ENCODE results near the gene TPPP2. TPM values are rescaled to one million over a fixed set of nuclear protein-coding genes. Genes with fewer than 3 reads are reported as not detected.
A peak's percentile ranks its signal among the peaks of the same experiment; 100 is the strongest.

The TPPP2 gene
- total RNA-seq, 1 donor from 2014 or later = not detected

DNA sequence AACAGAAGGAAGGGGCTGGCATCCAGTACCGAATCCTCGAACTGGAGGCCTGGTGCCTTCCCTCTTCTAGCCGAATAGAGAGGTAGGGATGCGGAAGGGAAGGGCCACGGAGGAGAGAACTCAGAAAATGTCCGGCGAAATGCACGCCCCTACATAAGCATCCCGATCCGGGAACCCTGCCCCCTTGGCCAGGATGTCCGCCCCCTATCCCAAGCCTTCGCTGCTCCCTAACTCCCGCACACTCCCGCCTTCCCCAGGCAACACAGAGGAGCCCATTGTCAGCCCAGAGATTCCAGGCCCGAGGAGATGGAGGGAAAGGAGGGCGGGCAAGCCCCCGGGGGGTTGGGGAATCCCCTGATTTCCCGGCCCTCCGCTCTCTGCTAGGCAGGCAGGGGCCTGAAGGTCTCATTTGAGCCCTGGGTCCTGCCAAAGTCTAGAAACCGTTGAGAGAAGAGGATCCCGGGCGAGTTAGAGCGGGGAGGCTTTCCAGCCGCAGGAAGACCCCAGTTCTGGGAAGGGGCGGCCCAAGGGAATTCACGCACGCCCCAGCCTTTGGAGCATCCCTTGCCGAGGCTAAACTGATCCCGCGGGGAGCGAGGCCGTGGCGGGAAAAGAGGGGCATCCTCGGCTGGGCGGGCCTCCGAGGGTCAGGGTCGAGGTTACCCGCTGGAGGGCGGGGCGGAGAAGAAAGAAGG, 39.5 kb downstream of the TPPP2 start:
- no peaks in the 10 kb centered on the region for H3K9me3 Mint-ChIP-seq (ENCODE audit: low read depth)
- no peak for DNase-seq (ENCODE audit: low spot score)
- peak overlapping the region; percentile 90 for H3K27ac Mint-ChIP-seq (ENCODE audit: unreplicated experiment)
- peak overlapping the region; percentile 88 for H3K4me3 Mint-ChIP-seq (ENCODE audit: unreplicated experiment)
- H3K36me3 Mint-ChIP-seq (ENCODE audit: low read depth) = peaks cover 10% of the 10 kb centered on the region
- no peaks in the 10 kb centered on the region for H3K27me3 Mint-ChIP-seq (ENCODE audit: low read depth)
- TF ChIP-seq, protein P1, sequence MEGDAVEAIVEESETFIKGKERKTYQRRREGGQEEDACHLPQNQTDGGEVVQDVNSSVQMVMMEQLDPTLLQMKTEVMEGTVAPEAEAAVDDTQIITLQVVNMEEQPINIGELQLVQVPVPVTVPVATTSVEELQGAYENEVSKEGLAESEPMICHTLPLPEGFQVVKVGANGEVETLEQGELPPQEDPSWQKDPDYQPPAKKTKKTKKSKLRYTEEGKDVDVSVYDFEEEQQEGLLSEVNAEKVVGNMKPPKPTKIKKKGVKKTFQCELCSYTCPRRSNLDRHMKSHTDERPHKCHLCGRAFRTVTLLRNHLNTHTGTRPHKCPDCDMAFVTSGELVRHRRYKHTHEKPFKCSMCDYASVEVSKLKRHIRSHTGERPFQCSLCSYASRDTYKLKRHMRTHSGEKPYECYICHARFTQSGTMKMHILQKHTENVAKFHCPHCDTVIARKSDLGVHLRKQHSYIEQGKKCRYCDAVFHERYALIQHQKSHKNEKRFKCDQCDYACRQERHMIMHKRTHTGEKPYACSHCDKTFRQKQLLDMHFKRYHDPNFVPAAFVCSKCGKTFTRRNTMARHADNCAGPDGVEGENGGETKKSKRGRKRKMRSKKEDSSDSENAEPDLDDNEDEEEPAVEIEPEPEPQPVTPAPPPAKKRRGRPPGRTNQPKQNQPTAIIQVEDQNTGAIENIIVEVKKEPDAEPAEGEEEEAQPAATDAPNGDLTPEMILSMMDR (IDR thresholded peaks at IDR 0.05) = no peak
- peaks cover 43% of the 10 kb centered on the region for H3K4me1 Mint-ChIP-seq (ENCODE audit: low read depth)

DNA sequence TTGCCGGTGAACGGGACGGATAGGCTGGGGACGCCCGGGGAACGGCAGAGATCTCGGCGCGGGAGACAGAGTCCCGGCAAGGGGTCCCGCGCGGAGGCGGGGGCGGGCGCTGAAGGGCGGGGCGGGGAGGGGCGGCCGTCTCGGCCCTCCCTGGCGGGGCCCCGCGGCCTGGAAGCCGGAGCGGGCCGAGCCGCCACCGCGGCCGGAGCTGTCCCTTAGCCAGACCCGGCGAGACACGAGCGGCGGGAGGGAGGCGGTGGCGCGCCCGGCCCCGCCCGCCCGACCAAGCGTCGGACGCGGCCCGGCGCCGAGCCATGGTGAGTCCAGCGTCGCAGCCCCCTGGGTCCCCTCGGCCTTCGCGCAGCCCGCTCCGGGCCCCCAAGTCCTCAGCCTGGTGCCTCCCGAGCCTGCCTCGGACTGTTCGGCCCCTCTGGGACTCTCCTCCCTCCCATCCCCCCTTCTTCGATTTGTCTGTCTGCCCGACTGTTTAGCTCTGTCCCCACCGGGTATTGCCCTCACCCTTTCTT, 40.1 kb downstream of the TPPP2 start, which contains the start of gene ARHGEF40:
Gene ARHGEF40 (plus strand): TSS at position 222 of the 527 bp plus-strand sequence. CDS start 93 bp downstream, at position 315.
- H3K27me3 Mint-ChIP-seq (ENCODE audit: low read depth) = no peaks in the 10 kb centered on the region
- H3K9me3 Mint-ChIP-seq (ENCODE audit: low read depth) = no peaks in the 10 kb centered on the region
- H3K4me3 Mint-ChIP-seq (ENCODE audit: unreplicated experiment) = peak within 1 kb of the TSS; percentile 90
- peaks cover 12% of the 10 kb centered on the region for H3K36me3 Mint-ChIP-seq (ENCODE audit: low read depth)
- peaks cover 43% of the 10 kb centered on the region for H3K4me1 Mint-ChIP-seq (ENCODE audit: low read depth)
- H3K27ac Mint-ChIP-seq (ENCODE audit: unreplicated experiment) = peak within 1 kb of the TSS; percentile 98
- DNase-seq (ENCODE audit: low spot score) = no peak
- TF ChIP-seq, protein P1 (IDR thresholded peaks at IDR 0.05) = no peak

DNA sequence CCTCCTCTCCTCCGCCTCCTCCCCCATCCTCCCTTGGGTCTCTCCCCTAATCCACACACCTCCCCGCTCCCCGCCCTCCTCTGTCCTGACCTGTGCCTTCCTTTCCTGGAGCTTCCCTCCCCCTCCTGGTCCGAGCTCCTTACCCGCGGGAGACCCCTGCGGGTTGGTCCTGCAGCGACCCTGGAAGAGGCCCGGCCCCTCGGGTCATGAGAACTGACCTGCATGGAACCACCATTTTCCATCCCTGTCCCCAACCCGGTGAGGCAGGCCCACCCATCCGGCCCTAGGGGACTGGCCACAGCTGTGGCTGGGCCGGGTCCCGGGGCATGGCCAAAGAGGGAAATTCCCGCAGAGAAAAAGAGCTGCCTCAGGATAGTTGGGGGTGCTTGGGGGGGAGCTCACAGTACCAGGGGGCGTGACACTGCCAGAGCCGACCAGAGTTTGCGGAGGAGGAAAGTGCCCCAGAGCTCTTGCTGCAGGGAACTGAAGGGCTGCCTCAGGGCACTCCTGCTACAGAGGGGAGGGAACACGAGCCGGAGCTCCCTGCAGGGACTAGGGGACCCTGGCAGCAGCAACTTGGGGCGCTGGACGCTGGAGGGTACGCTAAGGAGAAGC, 40.7 kb downstream of the TPPP2 start:
- peaks cover 44% of the 10 kb centered on the region for H3K4me1 Mint-ChIP-seq (ENCODE audit: low read depth)
- TF ChIP-seq, protein P1 (IDR thresholded peaks at IDR 0.05) = peak; percentile 24
- peaks cover 15% of the 10 kb centered on the region for H3K36me3 Mint-ChIP-seq (ENCODE audit: low read depth)
- no peaks in the 10 kb centered on the region for H3K9me3 Mint-ChIP-seq (ENCODE audit: low read depth)
- peak; percentile 94 for DNase-seq (ENCODE audit: low spot score)
- H3K27me3 Mint-ChIP-seq (ENCODE audit: low read depth) = no peaks in the 10 kb centered on the region
- peak overlapping the region; percentile 90 for H3K4me3 Mint-ChIP-seq (ENCODE audit: unreplicated experiment)
- H3K27ac Mint-ChIP-seq (ENCODE audit: unreplicated experiment) = peak overlapping the region; percentile 98

DNA sequence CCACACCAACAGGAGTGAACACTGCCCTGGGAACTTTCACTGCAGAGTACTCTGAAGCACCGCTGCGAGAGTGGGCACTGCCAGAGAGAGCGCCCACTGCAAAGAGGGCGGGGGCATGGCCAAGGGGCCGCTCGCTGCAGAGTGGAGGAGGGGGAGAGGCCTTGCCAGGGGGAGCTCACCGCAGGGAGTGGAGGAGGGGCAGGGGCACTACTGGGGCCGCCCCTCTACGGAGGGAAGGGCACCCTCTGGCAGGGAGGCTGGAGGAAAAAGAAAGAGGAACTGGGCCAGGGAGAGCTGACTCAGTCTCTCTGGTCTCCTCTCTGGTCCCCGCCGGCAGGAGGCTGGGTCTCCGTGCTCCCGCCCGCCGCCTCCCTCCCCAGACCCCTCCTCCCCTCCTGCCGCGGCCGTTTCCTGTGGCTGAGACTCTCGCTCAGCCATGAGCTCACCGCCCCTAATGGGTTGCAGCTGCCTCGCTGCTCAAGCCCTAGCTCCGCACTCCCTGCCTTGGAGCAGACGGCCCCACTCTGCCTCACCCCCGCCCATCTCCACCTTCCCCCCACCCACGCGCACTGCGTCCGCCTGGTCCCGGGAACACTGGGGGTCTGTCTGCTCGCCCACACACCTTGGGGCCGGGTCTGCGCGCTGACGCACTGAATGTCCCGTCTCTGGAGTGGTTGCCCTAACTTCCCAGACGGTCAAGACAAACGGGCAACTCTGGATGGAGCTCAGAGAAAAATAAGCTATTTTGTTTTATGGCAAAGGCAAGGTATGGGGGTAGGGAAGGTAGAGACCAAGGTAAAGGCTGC, 41.4 kb downstream of the TPPP2 start:
- H3K4me1 Mint-ChIP-seq (ENCODE audit: low read depth) = peaks cover 46% of the 10 kb centered on the region
- peaks cover 22% of the 10 kb centered on the region for H3K36me3 Mint-ChIP-seq (ENCODE audit: low read depth)
- peak overlapping the region; percentile 98 for H3K27ac Mint-ChIP-seq (ENCODE audit: unreplicated experiment)
- H3K4me3 Mint-ChIP-seq (ENCODE audit: unreplicated experiment) = peak overlapping the region; percentile 90
- peak; percentile 98 for DNase-seq (ENCODE audit: low spot score)
- H3K27me3 Mint-ChIP-seq (ENCODE audit: low read depth) = no peaks in the 10 kb centered on the region
- TF ChIP-seq, protein P1 (IDR thresholded peaks at IDR 0.05) = peak; percentile 5
- no peaks in the 10 kb centered on the region for H3K9me3 Mint-ChIP-seq (ENCODE audit: low read depth)

DNA sequence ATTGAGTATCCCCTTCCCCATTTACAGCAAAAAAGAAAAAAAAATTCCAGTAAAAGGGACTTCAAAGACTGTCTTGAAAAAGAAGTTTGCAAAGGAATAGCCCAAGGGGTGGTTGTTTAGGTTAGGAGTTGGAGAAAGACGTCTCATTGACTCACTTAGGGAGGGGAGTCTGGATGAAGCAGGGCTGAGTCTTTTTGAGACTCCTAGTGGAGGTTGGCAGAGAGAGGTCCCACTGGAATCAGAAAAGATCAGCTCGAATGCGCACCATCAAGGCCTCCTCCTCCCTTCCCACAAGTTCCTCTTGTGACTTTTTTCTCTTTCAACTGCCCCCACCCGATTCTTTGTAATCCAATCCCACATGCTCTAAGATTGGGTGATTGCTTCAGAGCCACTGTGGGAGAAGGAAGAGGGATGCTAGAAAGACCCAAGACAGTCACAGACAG, 42.0 kb downstream of the TPPP2 start:
- H3K9me3 Mint-ChIP-seq (ENCODE audit: low read depth) = no peaks in the 10 kb centered on the region
- peaks cover 25% of the 10 kb centered on the region for H3K36me3 Mint-ChIP-seq (ENCODE audit: low read depth)
- H3K4me3 Mint-ChIP-seq (ENCODE audit: unreplicated experiment) = peak overlapping the region; percentile 90
- TF ChIP-seq, protein P1 (IDR thresholded peaks at IDR 0.05) = peak; percentile 52
- DNase-seq (ENCODE audit: low spot score) = no peak
- peaks cover 46% of the 10 kb centered on the region for H3K4me1 Mint-ChIP-seq (ENCODE audit: low read depth)
- peak overlapping the region; percentile 98 for H3K27ac Mint-ChIP-seq (ENCODE audit: unreplicated experiment)
- no peaks in the 10 kb centered on the region for H3K27me3 Mint-ChIP-seq (ENCODE audit: low read depth)

Measured in chondrocyte (in vitro differentiated cells).